Ovary (tissue), 10 donors: ENCODE results near the gene NEIL1. TPM values are rescaled to one million over a fixed set of nuclear protein-coding genes. Genes with fewer than 3 reads are reported as not detected.
"Not testable (repeated sequence)": the region's sequence is repeated elsewhere in the genome, so short reads cannot be mapped to it uniquely, and the experiment has no call there.

ENCODE experiments used
- DNase-seq, 5 donors: peaks; one replicate each; pipeline ENCODE4 v3.0.0-alpha.2; 2019 to 2020
- H3K27ac ChIP-seq, 2 donors: fragments of 200-600 bp; one replicate each; pipeline versions ENCODE4 v1.5.1 to v1.8.0; 2019 to 2022
- H3K27me3 ChIP-seq: fragments of 200-600 bp; one replicate; pipeline ENCODE4 v1.8.0; 2022
- H3K36me3 ChIP-seq: fragments of 200-600 bp; sonication (generic); one replicate; pipeline ENCODE4 v1.5.1; 2019
- H3K4me1 ChIP-seq: one replicate; pipeline ENCODE4 v1.8.1; 2013; ENCODE audit warnings: mild to moderate bottlenecking, moderate library complexity; ENCODE audit not compliant: insufficient read depth
- H3K4me3 ChIP-seq: fragments of 200-600 bp; sonication (generic); one replicate; pipeline ENCODE4 v1.5.1; 2017
- H3K9me3 ChIP-seq, 2 donors: fragments of 200-600 bp in 1 of 2; sonication (generic) in 1 of 2; one replicate each; pipeline versions ENCODE4 v1.5.1 to v1.8.1; 2013 to 2019; ENCODE audit warnings: mild to moderate bottlenecking in 1 of 2, moderate library complexity in 1 of 2
- EP300 ChIP-seq: sonication (generic); formaldehyde crosslinking; IDR thresholded peaks from one replicate; pipeline ENCODE4 v1.6.1; 2017; ENCODE audit warnings: antibody characterized with exemption
- POLR2A ChIP-seq: fragments of 450-650 bp; IDR thresholded peaks from one replicate; pipeline ENCODE4 v1.6.1; 2017; ENCODE audit warnings: antibody characterized with exemption, mild to moderate bottlenecking, moderate library complexity
- WGBS, 3 donors: extraction: QIAGEN DNeasy Blood & Tissue Kit in 1 of 3; methylation state at CpG; one replicate each; pipeline versions ENCODE4 v1.1.5 to v1.1.7; 2013 to 2017; 5-methylcytosine and 5-hydroxymethylcytosine counted together
- intact Hi-C, 4 donors: fragments of 100-400 bp; cut with DNase I; formaldehyde crosslinking; loops; one replicate each; pipeline versions ENCODE4 v1.11.0 to v1.15.1; 2022 to 2023
- long read RNA-seq, 3 donors: library from polyadenylated mRNA in 2 of 3; unstranded in 2 of 3; transcript quantifications; one replicate each; pipeline ENCODE4 v2.0.0 and lab custom pipeline, GENCODE V29; 2021 to 2026
- polyA plus RNA-seq, 2 donors: library from polyadenylated mRNA; stranded (reverse); fragments of 200-250 nt in 1 of 2; fragments of 350-450 nt in 1 of 2; fragmentation: Illumina TruSeq in 1 of 2; extraction: RNeasy Lipid Tissue Mini Kit (QIAGEN cat#74804) in 1 of 2; gene quantifications; one replicate each; pipeline ENCODE4 v1.2.3, GENCODE V29; 2013 to 2014
- total RNA-seq, 7 donors: library from RNA; depleted of rRNA in 2 of 7; stranded (reverse); fragments of >200 nt in 2 of 7; fragmentation: NEBNext Ultra II Directional in 3 of 7; extraction: Animal tissue kit (Norgen Biotek cat#: 25700) in 3 of 7; gene quantifications; one replicate each; pipeline versions ENCODE4 v1.1.0 to v1.2.4, GENCODE V29; 2016 to 2023
- TF ChIP-seq, protein P1 (sequence below), 3 donors: fragments of 450-650 bp in 2 of 3; fragments of 200-600 bp in 1 of 3; IDR thresholded peaks; one replicate each; pipeline versions ENCODE4 v1.5.1 to v1.8.0; 2016 to 2022; ENCODE audit warnings: antibody characterized with exemption in 3 of 3, mild to moderate bottlenecking in 1 of 3
- donor health status: DM: no; HTN: no; CAD: no; lungs with moderate emphysema.
- donor health status: DM: no; HTN: no; CAD: no.
- donor health status: Bipolar disorder and iron deficiency.
- donor health status: DM: yes; HTN: yes; CAD: no.
- donor health status: DM: no; HTN: no; CAD: no.
- donor health status: DM: yes; HTN: yes; CAD: no.

The NEIL1 gene, protein sequence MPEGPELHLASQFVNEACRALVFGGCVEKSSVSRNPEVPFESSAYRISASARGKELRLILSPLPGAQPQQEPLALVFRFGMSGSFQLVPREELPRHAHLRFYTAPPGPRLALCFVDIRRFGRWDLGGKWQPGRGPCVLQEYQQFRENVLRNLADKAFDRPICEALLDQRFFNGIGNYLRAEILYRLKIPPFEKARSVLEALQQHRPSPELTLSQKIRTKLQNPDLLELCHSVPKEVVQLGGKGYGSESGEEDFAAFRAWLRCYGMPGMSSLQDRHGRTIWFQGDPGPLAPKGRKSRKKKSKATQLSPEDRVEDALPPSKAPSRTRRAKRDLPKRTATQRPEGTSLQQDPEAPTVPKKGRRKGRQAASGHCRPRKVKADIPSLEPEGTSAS
- 10 to 100 TPM; 21.2 to 80.2 (median 36.1) TPM for total RNA-seq
- 10 to 100 TPM in 1 of 2 donors, 1 to 10 TPM in 1; 8.1 to 31.5 TPM for polyA plus RNA-seq
- long read RNA-seq, donor 1, partial matches to known transcripts = 19 of 73 reads
- long read RNA-seq, donor 1, other reads (novel, unspliced or antisense) = 49 of 73 reads
- long read RNA-seq, donor 2, partial matches to known transcripts = 0 of 2 reads
- long read RNA-seq, donor 2, other reads (novel, unspliced or antisense) = 0 of 2 reads
- long read RNA-seq, donor 3, partial matches to known transcripts = 5 of 31 reads
- long read RNA-seq, donor 3, other reads (novel, unspliced or antisense) = 21 of 31 reads

DNA sequence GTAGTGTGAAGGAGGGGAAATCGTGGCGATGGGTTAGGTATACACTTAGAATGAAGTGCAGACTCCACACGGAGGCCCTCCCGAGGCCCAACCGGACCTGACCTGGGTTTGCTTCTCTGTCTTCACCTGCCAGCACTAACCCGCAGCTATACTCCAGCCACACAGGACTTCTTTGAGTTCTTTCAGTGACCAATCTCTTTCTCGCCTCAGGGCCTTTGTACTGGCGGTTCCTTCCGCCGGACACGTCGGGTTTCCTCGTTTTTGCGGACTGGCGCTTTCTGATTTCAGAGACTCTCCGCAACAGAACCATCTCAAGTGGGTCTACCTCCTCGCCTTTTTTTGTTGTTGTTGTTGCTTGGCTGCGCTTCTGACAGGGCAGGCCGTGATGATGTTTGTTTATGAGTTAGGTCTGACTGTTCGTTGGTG, at the start of gene NEIL1:
Gene NEIL1, plus strand, starts transcription at position 244 of the 426 bp plus-strand sequence. CDS start 1,867 bp downstream, outside the sequence.
- Histone ChIP-seq H3K27ac (peak within 1 kb of the TSS in 1 of 2 donors; percentile 1), H3K9me3 (no peaks in the 10 kb centered on the region), H3K4me1 (peaks cover 7% of the 10 kb centered on the region), H3K27me3 (no peaks in the 10 kb centered on the region), H3K36me3 (no peaks in the 10 kb centered on the region), H3K4me3 (peak within 1 kb of the TSS; percentile 64)
- TF ChIP-seq EP300 = no peak
- TF ChIP-seq POLR2A = no peak
- TF ChIP-seq, protein P1, sequence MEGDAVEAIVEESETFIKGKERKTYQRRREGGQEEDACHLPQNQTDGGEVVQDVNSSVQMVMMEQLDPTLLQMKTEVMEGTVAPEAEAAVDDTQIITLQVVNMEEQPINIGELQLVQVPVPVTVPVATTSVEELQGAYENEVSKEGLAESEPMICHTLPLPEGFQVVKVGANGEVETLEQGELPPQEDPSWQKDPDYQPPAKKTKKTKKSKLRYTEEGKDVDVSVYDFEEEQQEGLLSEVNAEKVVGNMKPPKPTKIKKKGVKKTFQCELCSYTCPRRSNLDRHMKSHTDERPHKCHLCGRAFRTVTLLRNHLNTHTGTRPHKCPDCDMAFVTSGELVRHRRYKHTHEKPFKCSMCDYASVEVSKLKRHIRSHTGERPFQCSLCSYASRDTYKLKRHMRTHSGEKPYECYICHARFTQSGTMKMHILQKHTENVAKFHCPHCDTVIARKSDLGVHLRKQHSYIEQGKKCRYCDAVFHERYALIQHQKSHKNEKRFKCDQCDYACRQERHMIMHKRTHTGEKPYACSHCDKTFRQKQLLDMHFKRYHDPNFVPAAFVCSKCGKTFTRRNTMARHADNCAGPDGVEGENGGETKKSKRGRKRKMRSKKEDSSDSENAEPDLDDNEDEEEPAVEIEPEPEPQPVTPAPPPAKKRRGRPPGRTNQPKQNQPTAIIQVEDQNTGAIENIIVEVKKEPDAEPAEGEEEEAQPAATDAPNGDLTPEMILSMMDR (IDR thresholded peaks at IDR 0.05) = no peak
- intact Hi-C loops = no loop called here
- WGBS, 3 donors = 24 to 31% (median 28%) methylated on average over 20 of the region's 20 CpGs
- peak in 2 of 5 donors; percentile 25 to 42 for DNase-seq

DNA sequence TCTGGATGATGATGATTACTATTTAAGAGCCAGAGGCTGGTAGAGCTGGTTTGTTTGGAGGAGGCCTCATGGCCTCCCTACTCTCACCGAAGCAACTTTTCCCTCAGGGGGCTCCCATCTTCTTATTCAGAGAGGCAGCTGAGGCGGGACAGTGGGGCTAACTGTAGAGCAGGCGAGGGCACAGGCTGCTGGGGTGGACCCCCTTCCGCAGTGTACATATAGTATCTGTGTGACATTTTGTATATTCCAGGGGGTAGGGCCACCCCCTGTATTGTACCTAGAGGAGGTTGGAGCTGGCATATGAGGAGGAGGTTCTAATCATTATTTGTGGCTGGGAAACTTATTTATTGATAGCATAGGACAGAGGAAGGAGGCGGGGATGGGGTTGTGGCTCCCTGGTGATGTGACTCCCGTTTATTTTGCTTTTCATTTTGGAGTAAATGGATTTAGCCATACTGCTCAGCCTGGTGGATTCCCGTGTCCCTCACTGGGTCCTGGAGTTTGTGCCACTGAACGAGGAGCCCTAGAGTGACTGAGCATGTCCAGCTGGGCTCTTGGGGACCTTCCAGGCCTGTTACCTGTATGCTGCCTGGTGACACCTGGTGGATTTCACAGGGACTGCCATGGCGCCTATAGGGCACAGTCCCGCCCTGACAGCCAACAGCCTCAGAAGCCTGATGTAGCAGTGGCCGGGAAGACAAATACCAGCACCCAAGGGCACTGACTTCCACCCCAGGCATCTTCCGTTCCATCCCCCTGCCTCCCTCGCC, 48.1 kb upstream of the NEIL1 start:
- H3K4me1 ChIP-seq, H3K9me3 ChIP-seq, DNase-seq, H3K4me3 ChIP-seq, H3K27me3 ChIP-seq, H3K36me3 ChIP-seq, intact Hi-C loops, H3K27ac ChIP-seq: not testable (repeated sequence)
- 75 to 100% (median 78%) methylated on average over 4 to 8 of the region's 13 CpGs for WGBS, 3 donors

DNA sequence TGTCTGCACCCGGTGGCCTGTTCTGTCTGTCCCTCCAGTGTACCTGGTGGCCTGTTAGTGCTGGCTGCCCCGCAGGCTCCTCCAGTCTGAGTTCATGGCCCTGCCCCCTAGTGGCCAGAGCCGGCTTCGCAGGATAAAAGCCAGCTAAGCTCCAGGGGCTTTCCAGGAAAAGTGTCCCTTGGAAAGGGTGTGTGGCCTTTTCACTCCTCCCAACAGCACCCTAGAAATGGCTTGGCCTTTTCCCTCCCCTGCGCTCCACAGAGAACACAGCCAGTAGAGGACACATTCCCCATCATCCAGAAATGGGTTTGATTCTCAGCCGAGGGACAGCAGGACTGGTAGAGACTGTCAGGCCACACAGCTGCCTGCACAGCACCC, 47.5 kb upstream of the NEIL1 start:
- 18 to 26% (median 20%) methylated on average over 5 to 6 of the region's 6 CpGs for WGBS, 3 donors
- H3K27me3 ChIP-seq, H3K4me3 ChIP-seq, H3K9me3 ChIP-seq, H3K27ac ChIP-seq, H3K4me1 ChIP-seq, intact Hi-C loops, H3K36me3 ChIP-seq: not testable (repeated sequence)
- DNase-seq = peak; percentile 35 to 73 (median 55)
- TF ChIP-seq, protein P1 (IDR thresholded peaks at IDR 0.05) = peak in 1 of 3 donors; percentile 26

DNA sequence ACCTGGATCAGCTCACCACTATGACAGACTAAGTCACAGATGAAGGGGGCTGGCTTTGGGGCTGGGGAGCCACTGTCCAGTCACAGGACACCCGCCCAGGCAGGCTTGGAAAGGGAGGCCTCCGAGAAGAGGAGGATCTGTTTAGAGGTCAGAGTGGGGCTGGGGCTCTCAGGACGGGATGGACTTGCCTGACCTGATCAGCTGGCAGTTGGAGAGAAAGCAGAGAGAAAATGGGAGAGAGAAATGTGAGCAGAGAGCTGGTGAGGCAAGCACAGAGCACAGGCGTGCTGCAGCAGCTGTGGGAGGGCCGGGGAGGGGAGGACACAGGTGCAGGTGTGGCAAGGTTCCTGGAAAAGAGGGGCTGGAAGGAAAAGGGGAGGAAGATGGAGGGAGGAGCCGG, 46.8 kb upstream of the NEIL1 start:
- WGBS, 3 donors = 49 to 57% (median 53%) methylated on average over 6 of the region's 6 CpGs
- not testable (repeated sequence) for H3K9me3 ChIP-seq, H3K4me3 ChIP-seq, H3K36me3 ChIP-seq, H3K27ac ChIP-seq, H3K27me3 ChIP-seq, H3K4me1 ChIP-seq, DNase-seq
- intact Hi-C loops = loop anchor here in 1 of 4 donors (10.0 kb wide), 1 partner anchor 275 kb away; the partner anchor contains the start of gene PPCDC

DNA sequence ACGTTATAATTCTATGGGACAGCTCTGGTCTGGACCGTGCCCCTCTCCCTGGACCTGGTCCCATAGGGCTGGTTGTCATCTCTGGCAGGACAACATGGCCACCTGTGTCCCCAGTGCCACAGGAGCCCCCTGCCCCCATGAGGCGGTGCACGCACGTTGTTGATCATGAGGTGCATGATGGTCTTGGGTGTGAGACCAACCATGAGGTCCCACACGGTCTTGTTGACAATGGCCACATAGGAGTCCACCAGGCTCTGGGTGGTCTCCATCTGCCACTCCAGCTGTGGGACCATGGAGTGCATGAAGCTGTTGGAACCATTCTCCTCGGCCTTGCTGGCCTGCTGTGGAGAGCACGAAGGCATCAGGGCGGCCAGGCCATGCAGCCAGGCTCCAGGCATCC, 44.5 kb upstream of the NEIL1 start:
- H3K27ac ChIP-seq = no peak overlapping the region
- H3K27me3 ChIP-seq = no peaks in the 10 kb centered on the region
- 89% methylated on average over 6 to 9 of the region's 9 CpGs for WGBS, 3 donors
- no peaks in the 10 kb centered on the region for H3K9me3 ChIP-seq
- no peaks in the 10 kb centered on the region for H3K36me3 ChIP-seq
- no peak for DNase-seq
- intact Hi-C loops = loop anchor here in 1 of 4 donors (10.0 kb wide), 1 partner anchor 278 kb away; the partner anchor contains the start of gene PPCDC
- H3K4me1 ChIP-seq = no peaks in the 10 kb centered on the region
- H3K4me3 ChIP-seq = no peak overlapping the region
- no peak for TF ChIP-seq POLR2A
- TF ChIP-seq EP300 = no peak
- TF ChIP-seq, protein P1 (IDR thresholded peaks at IDR 0.05) = no peak

DNA sequence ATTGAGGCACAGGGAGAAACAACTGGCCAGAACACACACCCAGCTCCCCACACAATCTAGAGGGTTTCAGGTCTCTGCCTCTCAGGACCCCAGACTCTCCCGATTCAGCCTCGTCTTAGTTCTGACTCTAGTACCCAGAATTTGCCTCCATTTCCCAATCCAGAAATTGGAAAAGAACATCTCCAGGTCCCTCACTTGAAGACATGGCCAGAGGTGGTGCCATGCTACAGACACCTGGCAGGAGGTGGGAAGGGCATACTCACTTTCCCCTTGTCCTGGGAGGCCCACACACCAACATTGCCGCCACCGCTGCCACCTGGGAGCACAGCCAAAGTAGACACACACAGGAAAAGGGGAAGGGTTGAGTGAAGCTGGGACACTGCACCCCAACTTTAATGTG, 44.1 kb upstream of the NEIL1 start:
- not testable (repeated sequence) for H3K4me3 ChIP-seq, H3K27ac ChIP-seq, H3K9me3 ChIP-seq, H3K4me1 ChIP-seq, H3K27me3 ChIP-seq, DNase-seq, H3K36me3 ChIP-seq
- WGBS, 3 donors = 93 to 95% (median 95%) methylated on average over 4 of the region's 4 CpGs
- intact Hi-C loops = loop anchor here in 1 of 4 donors (10.0 kb wide), 1 partner anchor 278 kb away; the partner anchor contains the start of gene PPCDC
